GM18861 (cell line): ENCODE results near the gene PLCH2.

Experiments used
- ATAC-seq: cut with Tn5 transposase; IDR thresholded peaks from one replicate; pipeline ENCODE4 v1.9.1; 2021; ENCODE audit not compliant: unreplicated experiment

PLCH2 gene

DNA sequence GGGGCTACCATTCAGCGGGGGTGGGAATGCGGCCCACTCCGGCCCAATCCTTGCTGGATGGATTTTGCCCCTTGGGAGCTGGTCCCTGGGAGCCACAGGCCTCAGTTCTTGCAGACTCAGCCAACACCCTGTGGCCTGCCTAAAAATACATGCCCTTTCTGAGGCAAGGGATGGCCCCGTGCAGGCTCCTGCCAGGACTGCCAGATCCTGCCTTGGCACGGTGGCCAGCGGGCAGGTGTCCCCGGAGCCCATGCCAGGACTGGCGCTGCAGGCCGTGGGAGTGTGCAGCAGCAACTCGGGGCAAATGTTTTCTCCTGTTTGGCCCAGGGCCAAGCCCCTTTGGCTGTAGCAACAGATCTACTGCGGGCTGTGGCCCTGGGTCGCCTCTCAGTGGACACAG, 51.9 kb downstream of the PLCH2 start:
- no peak for ATAC-seq

DNA sequence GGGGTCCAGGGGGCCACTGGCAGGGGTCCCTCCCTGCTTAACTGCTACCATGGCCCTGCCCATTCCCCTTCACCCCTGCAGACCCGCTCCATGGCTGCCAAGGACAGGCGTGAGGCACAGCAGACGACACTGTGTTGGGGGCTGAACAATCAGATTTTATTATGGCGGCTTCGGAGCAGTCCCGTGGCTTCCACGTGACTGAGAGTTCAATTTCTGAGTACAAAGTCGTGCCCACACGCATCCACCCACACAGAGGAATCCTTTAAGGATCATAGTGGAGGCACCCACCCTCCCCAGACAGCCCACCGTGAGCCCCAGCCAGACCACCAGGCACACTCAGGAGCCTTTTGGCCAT, 52.5 kb downstream of the PLCH2 start:
- ATAC-seq, result no peak

DNA sequence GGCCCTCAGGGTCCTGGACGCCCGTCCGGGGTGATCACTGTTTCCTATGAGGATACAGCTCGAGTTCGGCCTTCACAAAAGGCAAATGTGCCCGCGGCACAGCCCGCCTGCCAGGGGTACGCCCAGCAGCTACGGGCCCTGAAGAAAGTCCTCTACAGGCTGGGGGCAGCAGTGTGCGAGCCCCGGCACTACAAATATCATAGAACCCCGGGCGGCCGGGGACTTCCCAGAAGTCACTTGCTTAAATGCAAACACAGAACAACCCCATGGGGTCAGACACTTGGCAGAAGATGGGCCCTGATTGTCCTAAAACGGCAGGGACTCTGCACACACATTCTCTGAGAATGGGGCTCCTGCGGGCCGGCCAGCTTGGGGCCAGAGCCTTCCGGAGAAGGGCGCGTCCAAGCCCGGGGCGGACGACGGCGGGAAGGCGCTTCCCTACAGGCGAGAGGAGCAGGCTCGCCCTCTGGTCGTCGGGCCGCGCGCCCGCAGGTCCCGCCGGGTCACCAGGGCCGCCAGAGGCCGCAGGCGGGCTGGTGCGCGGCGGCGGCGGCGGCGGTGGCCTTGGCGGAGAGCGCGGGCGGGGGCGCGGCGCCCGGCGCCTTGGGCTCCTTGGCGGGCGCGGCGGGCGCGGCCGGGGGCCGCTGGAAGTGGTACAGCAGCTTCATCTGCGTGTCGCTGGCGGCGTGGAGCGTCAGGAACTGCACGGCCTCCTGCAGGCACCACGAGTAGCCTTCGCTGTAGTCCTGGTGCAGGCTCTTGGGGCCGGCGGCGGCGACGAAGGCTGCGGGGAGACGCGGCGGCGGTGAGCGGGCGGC, 53.1 kb downstream of the PLCH2 start:
- ATAC-seq, result no peak

DNA sequence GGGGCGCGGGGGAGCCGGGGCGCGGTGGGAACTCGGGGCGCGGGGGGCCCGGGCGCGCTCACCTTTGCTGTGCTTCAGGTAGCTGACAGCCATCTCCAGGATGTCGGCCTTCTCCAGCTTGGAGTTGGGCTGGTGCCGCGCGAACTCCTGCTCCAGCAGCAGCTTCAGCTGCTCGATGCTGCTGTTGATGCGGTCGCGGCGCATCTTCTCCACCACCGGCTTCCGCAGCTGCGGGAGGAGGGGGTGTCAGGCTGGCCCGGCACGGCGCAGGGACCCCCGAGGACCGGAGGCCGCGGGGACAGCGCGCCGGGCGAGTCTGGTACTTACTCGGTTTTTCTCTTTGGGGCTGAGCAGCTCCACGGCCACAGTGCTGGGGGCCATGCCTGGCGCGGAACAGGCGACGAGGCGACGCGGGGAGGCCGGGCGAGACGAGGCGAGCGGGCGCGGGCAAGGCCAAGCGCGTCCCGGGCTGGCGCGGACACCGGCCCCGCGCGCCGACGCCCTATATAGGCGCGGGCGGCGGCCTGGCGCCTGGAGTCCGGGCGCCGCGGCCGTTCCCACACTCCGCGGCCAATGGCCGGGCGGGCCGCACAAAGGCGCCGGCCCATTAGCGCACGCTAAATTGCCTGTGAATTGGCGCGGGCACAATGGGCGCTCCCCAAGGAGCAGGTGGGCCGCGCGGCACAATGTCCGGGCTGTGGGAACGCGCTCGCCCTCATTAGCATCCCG, 53.9 kb downstream of the PLCH2 start, which contains the start of gene HES5:
TSS of gene HES5 (minus strand) at position 480 of the 729 bp plus-strand sequence. CDS start at position 381, 99 bp downstream.
- ATAC-seq, result no peak

DNA sequence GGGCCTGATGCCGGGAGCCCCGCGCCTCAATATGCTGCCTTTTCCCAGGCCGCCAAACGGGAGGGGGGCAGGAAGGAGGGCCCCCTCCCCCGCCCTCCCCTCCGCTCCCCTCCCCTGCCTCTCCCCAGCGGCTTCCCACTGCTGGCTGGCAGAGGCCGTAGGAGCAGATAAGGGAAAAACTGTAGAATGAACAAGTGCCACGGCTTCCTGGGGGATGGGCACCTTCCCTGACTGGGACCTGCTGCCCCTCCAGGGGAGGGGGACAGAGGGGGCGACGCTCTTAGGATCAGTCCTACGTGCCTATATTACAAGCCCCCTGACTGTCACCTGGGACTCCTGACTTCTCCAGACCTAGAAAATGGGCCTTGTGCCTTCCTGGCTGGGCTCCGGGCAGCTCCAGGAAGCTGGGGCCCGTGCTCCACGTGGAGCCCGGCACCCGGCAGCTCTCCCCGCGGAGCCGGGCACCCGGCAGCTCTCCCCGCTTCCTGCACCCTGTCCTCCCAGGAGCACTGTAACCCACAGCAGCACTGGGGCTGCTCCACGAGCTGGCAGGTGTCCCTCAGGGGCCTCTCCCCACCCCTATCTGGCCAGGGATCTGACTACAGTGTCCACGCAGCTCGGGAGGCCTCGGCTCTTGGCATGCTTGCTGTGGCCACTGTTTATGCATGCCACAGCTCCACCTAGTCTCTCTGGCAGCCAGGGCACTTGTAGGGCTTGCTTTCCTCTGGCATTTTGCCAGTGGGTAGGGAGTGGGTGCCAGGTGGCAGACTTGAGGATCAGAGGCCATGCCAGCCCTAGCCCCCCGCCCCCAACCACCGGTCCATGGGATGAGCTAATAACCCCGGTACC, 54.6 kb downstream of the PLCH2 start:
- no peak for ATAC-seq

DNA sequence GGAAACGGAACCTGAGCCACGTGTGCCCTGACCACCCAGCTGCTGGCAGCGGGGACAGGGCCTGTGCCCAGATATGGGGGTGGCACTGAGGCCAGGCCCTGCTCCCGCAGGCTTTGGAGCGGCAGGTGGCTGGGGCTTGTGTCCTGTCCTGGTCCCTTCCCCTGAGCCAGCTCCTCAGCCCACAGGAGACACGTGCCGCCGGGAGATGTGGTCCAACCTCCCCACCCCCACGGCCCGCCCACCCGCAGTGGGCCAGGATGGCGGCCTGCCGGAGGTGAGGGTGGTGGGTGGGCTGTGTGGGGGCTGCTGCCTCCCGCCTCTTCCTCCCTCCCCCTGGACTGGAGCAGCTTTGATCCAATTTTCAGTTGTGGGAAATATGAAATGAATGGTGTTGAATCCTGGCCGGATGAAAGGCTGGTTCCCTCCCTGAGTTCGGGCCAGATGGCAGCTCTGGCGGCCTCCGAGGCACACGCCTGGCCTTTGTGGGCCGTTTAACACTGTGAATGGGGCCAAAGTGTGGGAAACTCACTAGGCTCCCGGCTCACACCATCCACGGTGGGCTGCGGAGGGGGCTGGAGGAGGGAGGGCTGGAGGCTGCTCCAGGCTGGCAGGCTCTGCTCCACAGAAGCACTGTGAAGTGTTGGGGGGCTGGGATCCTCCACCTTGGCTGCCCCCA, 56.5 kb downstream of the PLCH2 start:
- no peak for ATAC-seq

DNA sequence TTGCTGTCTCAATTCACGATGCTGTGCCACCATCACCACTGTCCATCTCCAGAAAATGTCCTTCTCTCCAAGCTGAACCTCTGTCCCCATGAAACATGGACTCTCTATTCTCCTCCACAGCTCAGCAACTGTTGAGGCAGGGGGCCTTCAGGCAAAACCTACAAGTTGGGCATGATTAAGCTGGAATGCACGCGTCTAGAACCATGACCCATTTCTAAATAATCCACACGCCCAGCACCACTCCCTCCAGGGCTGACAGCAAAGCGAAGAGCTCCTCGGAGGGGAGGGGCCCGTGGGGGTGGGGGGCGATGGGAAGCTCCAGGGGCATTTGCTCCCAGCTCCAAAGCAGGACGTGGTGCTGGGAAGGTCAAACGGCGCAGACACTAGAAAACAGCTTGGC, 57.3 kb downstream of the PLCH2 start:
- no peak for ATAC-seq

DNA sequence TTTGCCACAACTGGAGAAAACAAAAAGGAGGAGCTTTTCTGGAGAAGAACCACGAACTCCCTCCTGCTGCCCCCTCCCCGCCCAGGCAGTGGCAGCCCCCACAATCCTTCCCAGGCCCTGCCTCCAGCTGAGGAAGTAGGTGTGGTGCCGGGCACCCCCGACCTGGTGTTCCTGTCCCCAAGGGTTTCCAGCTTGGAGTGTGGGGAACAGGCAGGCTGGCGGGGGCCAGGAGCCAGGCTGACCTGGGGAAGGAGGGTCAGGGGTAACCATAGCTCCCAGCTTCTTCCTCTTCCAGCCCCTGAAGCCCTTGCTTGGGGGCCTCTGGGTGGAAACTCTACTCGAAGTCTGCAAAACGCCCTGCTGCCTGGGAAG, 58.2 kb downstream of the PLCH2 start:
- ATAC-seq, result no peak

DNA sequence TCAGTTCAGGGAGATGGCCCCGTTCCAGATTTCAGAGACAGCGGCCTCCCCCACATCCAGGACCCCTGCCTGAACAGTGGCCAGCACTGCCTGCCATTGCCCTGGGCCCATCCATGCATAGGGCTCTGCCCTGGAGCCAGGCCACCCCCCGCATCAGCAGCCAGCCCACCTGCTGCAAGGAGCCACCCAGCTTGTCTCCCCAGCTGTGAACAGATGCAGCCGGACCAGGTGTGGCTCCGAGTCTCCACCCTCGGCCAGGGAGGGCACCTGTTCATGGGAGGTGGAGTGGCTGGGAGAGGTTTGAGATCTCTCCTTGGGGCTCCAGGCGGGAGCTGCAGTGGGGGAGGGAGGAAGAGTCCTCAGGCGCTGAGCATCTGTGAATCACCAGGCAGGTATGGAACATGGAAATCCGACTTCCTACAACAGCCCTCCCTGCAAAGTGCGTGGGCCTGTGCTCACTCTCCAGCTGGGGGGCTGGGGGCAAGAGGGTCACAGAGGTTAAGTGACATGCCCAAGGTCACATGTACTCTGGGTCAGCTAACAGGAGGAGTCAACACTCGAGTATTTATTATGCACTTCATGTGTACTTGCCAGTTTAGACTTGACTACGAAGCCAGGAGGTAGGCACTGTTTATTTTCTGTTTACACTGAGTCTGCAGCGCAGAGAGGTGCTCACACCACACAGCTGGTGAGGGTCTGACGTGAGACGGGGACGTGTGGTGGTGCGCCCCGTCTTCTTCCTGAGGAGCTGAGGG, 58.8 kb downstream of the PLCH2 start:
- no peak for ATAC-seq

DNA sequence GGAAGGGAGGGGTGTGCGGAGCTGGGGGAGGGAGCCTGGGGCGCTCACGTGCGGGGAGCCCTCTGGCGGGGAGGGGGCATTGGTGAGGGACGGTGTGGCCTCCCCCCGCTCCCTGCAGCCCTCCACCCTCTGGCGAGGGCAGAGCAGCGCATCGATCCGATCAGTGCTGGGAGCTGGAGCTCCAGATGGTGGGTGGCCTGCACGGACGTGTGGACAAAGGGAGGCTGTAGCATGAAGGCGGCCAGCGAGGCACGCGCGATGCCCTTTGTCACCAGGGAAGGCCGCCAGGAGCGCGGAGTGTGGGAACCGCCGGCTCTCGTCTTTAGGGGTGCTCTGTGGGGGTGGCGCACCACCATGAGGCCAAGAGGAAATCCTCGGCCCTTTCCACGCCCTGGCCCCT, 59.4 kb downstream of the PLCH2 start:
- ATAC-seq, result no peak

DNA sequence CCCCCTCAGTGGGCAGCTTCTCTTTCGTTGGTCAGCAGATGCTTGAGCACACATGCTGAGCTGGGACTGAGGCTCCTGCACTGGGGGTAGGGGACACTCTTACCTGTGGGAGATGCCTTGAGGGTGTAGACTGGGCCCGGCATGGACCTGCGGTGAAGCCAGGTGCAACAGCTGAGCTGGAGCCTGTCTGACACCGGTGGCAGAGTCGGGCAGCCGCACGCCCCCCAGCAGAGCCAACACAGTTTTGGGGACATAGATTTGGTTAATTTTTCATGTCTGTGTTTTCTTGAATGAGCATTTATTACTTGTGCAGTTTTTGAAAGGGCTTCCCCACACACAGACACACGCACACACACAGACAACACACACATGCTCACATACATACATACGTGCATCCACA, 59.9 kb downstream of the PLCH2 start:
- ATAC-seq, result no peak

DNA sequence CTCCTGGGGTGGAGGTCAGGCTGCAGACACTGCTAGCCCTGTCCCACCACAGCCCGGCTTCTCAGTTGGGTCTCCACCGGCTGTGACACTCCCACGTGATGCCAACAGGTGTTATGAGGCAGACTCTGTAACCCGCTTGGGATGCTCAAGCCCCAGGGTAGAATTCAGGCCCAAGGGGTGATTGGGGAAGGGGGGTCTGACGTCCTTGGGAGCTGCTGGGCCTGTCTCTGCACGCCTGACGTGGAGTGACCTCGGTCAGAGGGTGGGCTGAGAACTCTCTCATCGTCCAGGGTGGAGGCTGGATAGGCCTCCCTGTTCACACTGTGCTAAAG, 61.7 kb downstream of the PLCH2 start:
- no peak for ATAC-seq

DNA sequence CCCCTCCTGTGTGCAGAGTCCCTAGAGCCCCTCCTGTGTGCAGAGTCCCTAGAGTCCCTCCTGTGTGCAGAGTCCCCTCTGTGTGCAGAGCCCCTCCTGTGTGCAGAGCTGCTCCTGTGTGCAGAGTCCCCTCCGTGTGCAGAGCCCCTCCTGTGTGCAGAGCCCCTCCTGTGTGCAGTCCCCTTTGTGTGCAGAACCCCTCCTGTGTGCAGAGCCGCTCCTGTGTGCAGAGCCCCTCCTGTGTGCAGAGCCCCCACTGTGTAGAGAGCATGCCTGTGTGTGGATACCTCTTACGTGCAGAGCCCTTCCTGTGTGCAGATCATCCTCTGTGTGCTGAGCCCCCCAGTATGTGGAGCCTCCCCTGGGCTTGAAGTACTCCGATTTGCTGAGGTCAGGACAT, 62.3 kb downstream of the PLCH2 start:
- ATAC-seq, result no peak

DNA sequence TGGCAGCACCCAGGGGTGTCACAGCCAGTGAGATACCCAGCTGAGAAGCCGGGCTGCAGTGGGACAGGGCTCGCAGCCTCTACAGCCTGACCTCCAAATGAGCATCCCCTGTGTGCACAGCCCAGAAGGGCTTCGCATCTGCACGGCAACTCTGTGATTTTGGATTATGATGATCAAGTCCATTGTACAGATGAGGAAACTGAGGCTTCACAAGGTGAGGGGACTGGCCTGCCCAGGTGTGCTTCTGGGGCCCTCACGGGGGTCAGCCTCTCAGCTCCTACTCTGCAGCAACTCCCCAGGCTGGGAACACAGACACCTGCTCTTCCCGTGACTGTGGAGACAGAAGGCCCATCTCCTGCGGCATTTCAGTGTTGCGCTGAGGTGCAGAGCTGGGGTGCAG, 62.8 kb downstream of the PLCH2 start:
- no peak for ATAC-seq

DNA sequence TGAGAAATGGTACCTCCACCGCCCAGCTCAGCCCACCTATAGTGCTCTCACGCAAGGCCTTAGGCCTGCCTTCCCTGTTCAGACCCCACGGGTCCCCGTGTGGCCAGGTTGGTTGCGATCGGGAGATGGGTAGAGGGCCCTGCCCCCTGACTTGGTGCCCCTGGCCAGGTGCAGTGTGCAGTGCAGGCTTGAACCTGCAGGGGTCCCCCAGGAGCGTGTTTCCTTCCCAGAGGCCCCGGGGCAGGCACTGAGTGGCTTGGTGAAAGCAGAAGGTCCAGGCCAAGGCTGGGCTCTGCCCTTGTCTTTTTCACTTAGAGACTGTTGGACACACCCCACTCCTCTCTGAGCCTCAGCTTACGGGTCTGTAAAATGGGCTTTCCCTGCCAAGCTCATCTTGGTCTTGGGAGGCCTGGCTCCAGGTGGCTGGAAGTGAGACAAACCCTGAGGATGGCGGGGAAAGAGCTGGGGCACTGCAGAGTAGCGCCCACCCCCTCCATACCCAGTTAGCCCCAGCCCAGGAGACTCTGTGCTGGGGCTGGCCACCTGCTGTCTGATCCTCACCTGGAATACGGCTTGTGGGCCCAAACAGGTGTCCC, 63.3 kb downstream of the PLCH2 start:
- ATAC-seq, result no peak

DNA sequence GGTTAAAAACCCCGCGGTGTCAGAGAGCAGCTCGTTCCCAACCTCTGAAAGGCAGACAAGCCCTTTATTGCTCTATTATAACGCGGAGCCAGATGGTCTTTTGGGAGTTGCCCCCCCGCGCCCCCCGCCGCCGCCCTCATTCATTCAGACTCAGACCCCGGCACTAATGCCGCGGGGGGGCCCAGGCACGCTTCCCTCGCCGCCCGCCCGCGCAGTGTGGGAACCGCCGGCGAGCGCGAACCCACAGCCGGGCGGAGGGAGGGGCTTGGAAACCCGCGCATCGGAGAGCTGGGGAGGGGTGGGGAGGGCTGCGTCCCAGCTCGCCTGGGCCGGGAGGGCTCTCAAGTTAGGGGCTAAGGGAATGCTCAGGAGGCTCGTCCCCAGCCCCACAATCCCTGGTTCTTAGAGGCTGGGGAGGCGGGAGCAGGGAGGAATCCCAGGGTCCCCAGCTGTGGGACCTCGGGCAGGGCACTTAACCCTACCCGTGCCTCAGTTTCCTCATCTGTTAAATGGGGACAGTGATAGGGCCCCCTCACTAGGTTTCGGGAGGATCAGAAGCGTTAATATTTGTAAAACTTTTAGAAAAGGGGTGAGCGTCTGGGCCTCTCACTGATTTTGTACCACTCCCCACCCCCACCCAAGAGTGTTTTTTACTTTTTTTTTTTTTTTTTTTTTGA, 64.9 kb downstream of the PLCH2 start:
- ATAC-seq, result no peak

DNA sequence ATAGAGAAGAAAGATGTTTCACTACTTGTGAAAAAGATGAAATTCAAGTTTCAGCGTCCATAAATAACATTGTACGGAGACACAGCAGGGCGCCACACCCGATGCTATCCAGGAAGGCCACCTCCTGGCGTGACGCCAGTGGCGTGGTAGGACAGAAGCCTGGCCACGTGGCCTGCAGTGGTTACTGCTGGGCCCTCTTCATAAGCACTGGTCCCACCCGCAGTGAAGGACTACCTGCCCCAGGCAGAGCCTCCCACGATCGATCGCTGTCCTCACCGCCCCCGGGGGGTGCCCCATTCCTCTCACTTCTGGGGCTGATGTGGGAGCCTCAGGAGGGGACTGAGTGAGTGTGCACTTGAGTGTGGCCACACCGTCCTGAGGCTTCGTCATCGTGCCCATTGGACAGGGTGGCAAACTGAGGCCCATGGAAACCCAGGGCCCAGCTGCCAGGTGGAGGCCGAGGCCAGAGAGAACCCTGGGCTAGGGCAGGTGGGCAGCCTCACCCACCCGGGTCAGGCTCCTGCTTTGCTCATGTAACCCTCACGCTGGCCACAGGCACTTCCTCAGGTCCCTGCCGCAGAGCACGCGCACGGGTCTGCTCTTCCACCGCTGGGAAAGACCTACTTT, 65.6 kb downstream of the PLCH2 start:
- ATAC-seq, result no peak

DNA sequence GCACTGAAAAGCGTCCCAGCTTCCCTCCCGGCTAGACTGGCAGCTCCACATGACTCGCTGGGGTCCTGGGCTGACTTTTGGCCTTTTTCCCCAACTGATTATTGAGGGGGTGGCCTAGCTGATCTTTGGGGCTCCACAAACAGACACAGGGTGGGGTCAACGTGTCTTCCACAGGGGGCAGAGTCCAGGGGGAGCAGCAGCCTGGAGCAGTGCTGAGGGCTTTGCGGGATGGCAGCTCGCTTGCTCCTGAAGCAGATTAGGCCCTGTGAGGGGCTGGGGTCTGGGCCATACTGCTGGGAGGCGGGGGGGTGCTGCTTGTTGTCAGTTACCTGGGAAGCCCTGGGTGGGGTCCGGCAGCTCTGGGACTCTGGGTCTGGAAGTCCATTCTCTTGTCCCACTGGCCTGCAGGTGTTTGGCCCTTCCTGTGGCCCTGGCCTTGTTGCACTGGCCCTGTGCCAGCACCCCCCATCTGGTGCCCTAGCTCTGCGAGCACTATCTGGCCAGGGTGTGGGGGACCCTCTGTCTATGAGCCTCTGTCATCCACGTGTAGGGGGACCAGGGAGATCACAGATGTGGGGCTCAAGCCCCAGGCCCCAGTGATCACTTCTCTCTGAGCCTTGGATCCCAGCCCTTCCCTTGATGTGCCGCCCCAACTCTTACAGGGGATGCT, 66.3 kb downstream of the PLCH2 start:
- no peak for ATAC-seq
